Fibroblast of pulmonary artery (primary cell): Measurements from ENCODE around the gene ANTXR2.
"Not testable (repeated sequence)": the region's sequence is repeated elsewhere in the genome, so short reads cannot be mapped to it uniquely, and the experiment has no call there.

Experiments used
- DNase-seq: peaks from one replicate; pipeline ENCODE4 v3.0.0-alpha.2; 2010; ENCODE audit warnings: low read depth
- H3K4me3 ChIP-seq: replicated peaks from 2 replicates; pipeline ENCODE4 v1.5.1; 2011; ENCODE audit warnings: low read depth, mild to moderate bottlenecking, control low read depth, low read length, moderate library complexity
- TF ChIP-seq, protein P1 (sequence below): IDR thresholded peaks from 2 replicates; pipeline ENCODE4 v1.5.1; 2011; ENCODE audit warnings: mild to moderate bottlenecking, control low read depth, low read length, inconsistent platforms; ENCODE audit errors: missing control alignments

ANTXR2 gene

DNA sequence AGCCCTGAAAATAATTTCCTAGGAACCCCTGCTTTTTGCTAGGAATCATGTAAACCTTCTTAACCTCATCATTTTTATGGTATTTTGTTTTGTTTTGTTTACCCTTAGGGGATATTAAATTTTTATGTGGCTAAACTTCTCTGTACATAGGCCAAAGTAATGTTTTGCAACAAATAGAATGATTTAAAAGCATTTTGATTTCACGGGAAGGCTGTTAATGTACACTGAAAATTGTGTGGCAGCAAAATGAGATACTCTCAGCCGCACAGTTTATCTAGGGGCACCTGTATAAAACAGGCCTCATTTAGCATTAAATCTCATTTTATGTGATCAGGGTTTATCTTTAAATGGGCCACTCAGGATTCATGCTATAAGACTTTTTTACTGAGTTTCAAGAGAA is 175.0 kb downstream of the ANTXR2 start:
- TF ChIP-seq, protein P1, sequence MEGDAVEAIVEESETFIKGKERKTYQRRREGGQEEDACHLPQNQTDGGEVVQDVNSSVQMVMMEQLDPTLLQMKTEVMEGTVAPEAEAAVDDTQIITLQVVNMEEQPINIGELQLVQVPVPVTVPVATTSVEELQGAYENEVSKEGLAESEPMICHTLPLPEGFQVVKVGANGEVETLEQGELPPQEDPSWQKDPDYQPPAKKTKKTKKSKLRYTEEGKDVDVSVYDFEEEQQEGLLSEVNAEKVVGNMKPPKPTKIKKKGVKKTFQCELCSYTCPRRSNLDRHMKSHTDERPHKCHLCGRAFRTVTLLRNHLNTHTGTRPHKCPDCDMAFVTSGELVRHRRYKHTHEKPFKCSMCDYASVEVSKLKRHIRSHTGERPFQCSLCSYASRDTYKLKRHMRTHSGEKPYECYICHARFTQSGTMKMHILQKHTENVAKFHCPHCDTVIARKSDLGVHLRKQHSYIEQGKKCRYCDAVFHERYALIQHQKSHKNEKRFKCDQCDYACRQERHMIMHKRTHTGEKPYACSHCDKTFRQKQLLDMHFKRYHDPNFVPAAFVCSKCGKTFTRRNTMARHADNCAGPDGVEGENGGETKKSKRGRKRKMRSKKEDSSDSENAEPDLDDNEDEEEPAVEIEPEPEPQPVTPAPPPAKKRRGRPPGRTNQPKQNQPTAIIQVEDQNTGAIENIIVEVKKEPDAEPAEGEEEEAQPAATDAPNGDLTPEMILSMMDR: no peak
- DNase-seq: no peak
- H3K4me3 ChIP-seq: no peak overlapping the region

DNA sequence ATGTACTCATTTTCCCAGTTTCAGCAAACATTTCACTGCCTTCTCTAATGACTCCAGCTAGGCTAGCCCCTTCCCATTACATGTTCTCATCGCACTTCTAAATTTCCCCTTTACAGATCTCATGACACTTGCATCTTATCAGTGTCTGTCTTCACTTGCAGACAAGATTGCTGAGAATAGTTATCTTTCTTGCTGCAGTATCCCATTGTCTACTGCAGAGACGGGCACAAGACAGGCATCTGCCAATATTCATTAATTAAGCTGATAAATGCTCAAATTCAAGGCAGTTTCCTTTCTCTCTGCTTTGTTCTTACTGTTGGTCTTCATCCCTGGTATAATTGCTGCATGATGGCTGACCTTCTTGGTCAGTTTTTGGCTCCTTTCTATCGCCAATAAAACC is 175.9 kb downstream of the ANTXR2 start:
- no peak overlapping the region for H3K4me3 ChIP-seq
- DNase-seq: no peak
- TF ChIP-seq, protein P1: no peak

DNA sequence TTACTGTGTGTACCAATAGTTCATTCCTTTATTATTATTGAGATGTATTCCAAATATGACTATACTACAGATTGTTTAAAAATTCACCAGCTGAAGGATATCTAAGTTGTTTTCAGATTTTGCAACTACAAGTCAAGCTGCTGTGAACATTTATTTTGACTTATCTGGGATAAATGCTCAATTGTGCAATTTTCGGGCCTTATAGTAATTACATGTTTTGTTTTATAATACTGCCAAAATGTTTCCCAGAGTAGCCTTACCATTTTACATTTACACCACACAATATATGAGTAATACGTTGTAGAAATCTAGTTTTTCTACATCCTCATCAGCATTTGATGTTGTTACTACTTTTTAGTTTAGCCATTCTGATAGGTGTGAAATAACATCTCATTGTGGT is 179.6 kb downstream of the ANTXR2 start:
- TF ChIP-seq, protein P1: no peak
- no peak overlapping the region for H3K4me3 ChIP-seq
- DNase-seq: peak; percentile 13

DNA sequence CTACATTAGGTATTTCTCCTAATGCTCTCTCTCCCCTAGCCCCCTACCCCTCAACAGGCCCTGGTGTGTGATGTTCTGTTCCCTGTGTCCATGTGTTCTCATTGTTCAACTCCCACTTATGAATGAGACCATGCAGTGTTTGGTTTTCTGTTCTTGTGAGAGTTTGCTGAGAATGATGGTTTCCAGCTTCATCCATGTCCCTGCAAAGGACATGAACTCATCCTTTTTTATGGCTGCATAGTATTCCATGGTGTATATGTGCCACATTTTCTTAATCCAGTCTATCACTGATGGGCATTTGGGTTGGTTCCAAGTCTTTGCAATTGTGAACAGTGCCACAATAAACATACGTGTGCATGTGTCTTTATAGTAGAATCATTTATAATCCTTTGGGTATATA is 184.0 kb downstream of the ANTXR2 start:
- not testable (repeated sequence) for DNase-seq

DNA sequence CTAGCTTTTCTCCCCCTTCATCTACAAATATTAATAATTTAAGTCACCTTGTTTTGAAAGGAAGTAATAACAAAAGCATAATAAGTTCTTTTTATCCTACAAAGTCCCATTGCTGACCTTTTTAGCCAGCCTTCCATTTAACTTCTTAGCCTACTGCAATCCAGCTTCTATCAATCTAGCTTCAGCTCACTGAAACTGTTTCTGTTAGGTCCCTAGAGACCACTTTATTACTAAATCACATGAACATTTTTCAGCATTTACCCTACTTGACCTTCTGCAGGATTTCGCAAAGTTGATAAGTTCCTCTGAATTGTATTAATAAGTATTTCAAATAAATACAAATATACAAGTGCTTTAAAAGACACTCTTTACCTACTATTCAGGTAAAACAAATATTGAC is 186.5 kb downstream of the ANTXR2 start:
- TF ChIP-seq, protein P1: no peak
- DNase-seq: no peak
- no peak overlapping the region for H3K4me3 ChIP-seq

More for the DNA sequence above, 184.0 kb downstream of the ANTXR2 start:
- H3K4me3 ChIP-seq: not testable (repeated sequence)

DNA sequence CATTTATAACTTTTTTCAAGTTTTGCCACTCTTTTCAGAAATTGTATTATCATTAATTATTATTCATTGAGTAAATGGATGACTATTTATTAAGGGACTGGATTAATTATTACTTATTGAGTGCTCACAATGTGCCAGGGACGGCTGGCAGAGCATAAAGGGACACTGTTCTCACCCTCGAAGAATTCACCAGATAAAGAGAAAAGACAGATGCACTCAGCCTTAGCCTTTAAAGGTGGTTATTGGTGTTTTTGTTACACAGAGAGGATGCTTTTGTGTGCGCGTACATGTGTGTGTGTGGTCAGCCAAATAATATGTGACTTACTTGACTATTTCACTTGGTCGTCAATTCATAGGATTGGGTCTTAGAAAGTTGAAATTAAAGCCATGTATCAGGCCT is 187.0 kb downstream of the ANTXR2 start:
- TF ChIP-seq, protein P1: no peak

DNA sequence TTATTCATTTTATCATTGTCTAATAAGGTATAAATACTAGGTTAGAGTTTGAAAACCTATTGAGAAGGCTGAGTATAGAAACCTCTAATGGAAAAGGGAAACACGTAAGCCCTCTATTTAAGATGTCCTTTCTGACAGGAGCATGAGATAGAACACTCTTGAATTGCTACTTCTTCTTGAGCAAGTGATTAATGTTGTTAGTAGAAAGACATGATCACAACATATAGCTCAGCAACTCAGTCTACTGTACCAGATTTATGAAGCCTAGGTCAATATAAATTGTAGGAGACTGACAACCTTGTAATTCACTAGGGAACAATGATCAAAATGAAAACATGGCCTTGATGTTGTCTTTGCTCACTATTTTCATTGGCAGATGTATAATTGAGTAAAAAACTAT is 189.7 kb downstream of the ANTXR2 start:
- no peak for DNase-seq
- TF ChIP-seq, protein P1: no peak
- no peak overlapping the region for H3K4me3 ChIP-seq

More for the DNA sequence above, 187.0 kb downstream of the ANTXR2 start:
- H3K4me3 ChIP-seq: no peak overlapping the region
- DNase-seq: no peak
